Pancreas (tissue), 10 donors: Measurements from ENCODE around the gene GLI3. TPM values are rescaled to one million over a fixed set of nuclear protein-coding genes. Genes with fewer than 3 reads are reported as not detected.

Source experiments
- ATAC-seq, 4 donors: fragments of 200-7000 bp; cut with Tn5 transposase; one replicate each; pipeline versions ENCODE4 v1.8.0 to v1.9.1; 2020; ENCODE audit warnings: mild to moderate bottlenecking in 4 of 4, moderate library complexity in 4 of 4
- DNase-seq, 6 donors: peaks; one replicate each; pipeline ENCODE4 v3.0.0-alpha.2; 2020
- FAIRE-seq: peaks from 2 replicates; lab custom pipeline; 2012; peaks lifted over from hg19 to GRCh38; lab: Jason Lieb, UNC
- H3K27ac ChIP-seq, 4 donors: fragments of 200-600 bp; sonication (generic); 1 replicate in 3 of 4; 2 replicates in 1 of 4; pipeline versions ENCODE4 v1.5.0 to v1.8.0; 2020
- H3K27me3 ChIP-seq, 4 donors: fragments of 200-600 bp; one replicate each; pipeline ENCODE4 v1.8.0; 2021
- H3K36me3 ChIP-seq, 3 donors: fragments of 200-600 bp; sonication (generic) in 1 of 3; one replicate each; pipeline versions ENCODE4 v1.5.0 to v1.8.0; 2020 to 2021
- H3K4me1 ChIP-seq, 3 donors: fragments of 200-600 bp; one replicate each; pipeline ENCODE4 v1.8.0; 2021
- H3K4me3 ChIP-seq, 4 donors: fragments of 200-600 bp; sonication (generic) in 2 of 4; one replicate each; pipeline versions ENCODE4 v1.5.0 to v1.8.0; 2020 to 2021
- H3K9me3 ChIP-seq, 4 donors: fragments of 200-600 bp; one replicate each; pipeline ENCODE4 v1.8.0; 2021
- CTCF ChIP-seq, 4 donors: fragments of 200-600 bp; sonication (generic) in 3 of 4; IDR thresholded peaks; one replicate each; pipeline versions ENCODE4 v1.5.0 to v1.8.0; 2021; ENCODE audit warnings: antibody characterized with exemption in 4 of 4
- WGBS, 2 donors: extraction: QIAGEN DNeasy Blood & Tissue Kit; methylation state at CpG; one replicate each; pipeline ENCODE4 v1.1.7; 2013; 5-methylcytosine and 5-hydroxymethylcytosine counted together
- intact Hi-C, 3 donors: fragments of 100-400 bp; cut with DNase I; formaldehyde crosslinking; loops; one replicate each; pipeline versions ENCODE4 v1.11.1 to v1.14.2; 2022
- polyA plus RNA-seq, 2 donors: library from polyadenylated mRNA; stranded (reverse); fragments of 200-250 nt; gene quantifications; one replicate each; pipeline ENCODE4 v1.2.3, GENCODE V29; 2013
- total RNA-seq, 6 donors: library from RNA; stranded (reverse); fragmentation: NEBNext Ultra II Directional in 4 of 6; extraction: Animal tissue kit (Norgen Biotek cat#: 25700) in 4 of 6; gene quantifications; one replicate each; pipeline versions ENCODE4 v1.2.1 to v1.2.4, GENCODE V29; 2021 to 2023
- donor health status: healthy with polysubstance abuse.
- donor health status: DM: no; HTN: no; CAD: no; lungs with moderate emphysema.
- donor health status: DM: no; HTN: no; CAD: no.
- donor health status: control.
- donor health status: control.
- donor health status: Bipolar disorder and iron deficiency.
- donor health status: DM: yes; HTN: yes; CAD: no.
- donor health status: DM: no; HTN: no; CAD: no.
- donor health status: DM: no; HTN: no; CAD: no.
- donor health status: DM: yes; HTN: yes; CAD: no.

Gene GLI3
- total and polyA plus RNA-seq, 8 donors: 0.38 to 6.2 (median 1.4) TPM

- Histone ChIP-seq H3K4me3 (no peak overlapping the region), H3K27ac (no peak overlapping the region), H3K9me3 (peaks cover 0 to 3% (median 0%) of the 10 kb centered on the region in 4 donors), H3K36me3 (no peaks in the 10 kb centered on the region), H3K4me1 (no peaks in the 10 kb centered on the region), H3K27me3 (no peaks in the 10 kb centered on the region)
- DNase-seq (no peak), FAIRE-seq (no peak), ATAC-seq (no peak)
- no peak for TF ChIP-seq CTCF (IDR thresholded peaks at IDR 0.05)
- intact Hi-C loops: no loop called here
Measured at GRCh38 chr7:42127232-42127622, 109.8 kb downstream of the GLI3 start.

- ATAC-seq (no peak), FAIRE-seq (no peak), DNase-seq (no peak)
- H3K9me3 ChIP-seq: peaks cover 0 to 3% (median 0%) of the 10 kb centered on the region in 4 donors
- no peaks in the 10 kb centered on the region for H3K36me3 ChIP-seq
- H3K27ac ChIP-seq: no peak overlapping the region
- no peak overlapping the region for H3K4me3 ChIP-seq
- TF ChIP-seq CTCF (IDR thresholded peaks at IDR 0.05): no peak
- H3K27me3 ChIP-seq: no peaks in the 10 kb centered on the region
- no peaks in the 10 kb centered on the region for H3K4me1 ChIP-seq
- WGBS, 2 donors: 79 to 80% methylated on average over 6 of the region's 6 CpGs
- intact Hi-C loops: no loop called here
Measured at GRCh38 chr7:42126475-42127231, 110.4 kb downstream of the GLI3 start.

GRCh38 chr7:42125321-42125720 is 111.7 kb downstream of the GLI3 start:
- TF ChIP-seq CTCF (IDR thresholded peaks at IDR 0.05): no peak
- Histone ChIP-seq H3K27ac (no peak overlapping the region), H3K36me3 (no peaks in the 10 kb centered on the region), H3K4me3 (no peak overlapping the region), H3K27me3 (no peaks in the 10 kb centered on the region), H3K4me1 (no peaks in the 10 kb centered on the region), H3K9me3 (no peaks in the 10 kb centered on the region)
- WGBS, 2 donors: 42 to 46% methylated on average over 8 of the region's 8 CpGs
- intact Hi-C loops: no loop called here
- no peak for DNase-seq
- FAIRE-seq: no peak
- ATAC-seq: no peak

GRCh38 chr7:42123716-42124115 is 113.3 kb downstream of the GLI3 start:
- no peaks in the 10 kb centered on the region for H3K4me1 ChIP-seq
- no peak overlapping the region for H3K4me3 ChIP-seq
- no peaks in the 10 kb centered on the region for H3K27me3 ChIP-seq
- no peaks in the 10 kb centered on the region for H3K36me3 ChIP-seq
- 44 to 49% methylated on average over 6 of the region's 6 CpGs for WGBS, 2 donors
- intact Hi-C loops: no loop called here
- H3K9me3 ChIP-seq: no peaks in the 10 kb centered on the region
- FAIRE-seq (no peak), DNase-seq (no peak), ATAC-seq (no peak)
- no peak overlapping the region for H3K27ac ChIP-seq
- no peak for TF ChIP-seq CTCF (IDR thresholded peaks at IDR 0.05)

- Histone ChIP-seq H3K36me3 (no peaks in the 10 kb centered on the region), H3K9me3 (no peaks in the 10 kb centered on the region), H3K4me3 (no peak overlapping the region), H3K4me1 (no peaks in the 10 kb centered on the region), H3K27ac (no peak overlapping the region), H3K27me3 (no peaks in the 10 kb centered on the region)
- 59 to 62% methylated on average over 8 of the region's 8 CpGs for WGBS, 2 donors
- TF ChIP-seq CTCF (IDR thresholded peaks at IDR 0.05): no peak
- FAIRE-seq (no peak), DNase-seq (no peak), ATAC-seq (no peak)
- intact Hi-C loops: no loop called here
Measured at GRCh38 chr7:42120191-42120590, 116.8 kb downstream of the GLI3 start.
